B cell (primary cell): Measurements from ENCODE around the gene LCE6A. TPM values are rescaled to one million over a fixed set of nuclear protein-coding genes. Genes with fewer than 3 reads are reported as not detected.

ENCODE experiments used
- ATAC-seq: fragments of 200-7000 bp; cut with Tn5 transposase; one replicate; pipeline ENCODE4 v1.10.0; 2021; ENCODE audit warnings: low read depth, mild to moderate bottlenecking, moderate number of reproducible peaks, moderate library complexity
- CTCF ChIA-PET: fragments of 350-600 bp; sonication (Branson Sonifier 250); formaldehyde crosslinking; loops from one replicate; lab custom pipeline; 2021; ENCODE audit warnings: antibody characterized with exemption, inconsistent platforms; lab: Charles Lee
- POLR2A ChIA-PET: fragments of 350-600 bp; sonication (Branson Sonifier 250); formaldehyde crosslinking; loops from one replicate; lab custom pipeline; 2021; ENCODE audit warnings: antibody characterized with exemption; lab: Charles Lee
- DNase-seq: peaks from one replicate; pipeline ENCODE4 v3.0.0; 2013
- H2AFZ ChIP-seq: 2 replicates; pipeline ENCODE4 v1.6.1; 2012; ENCODE audit warnings: mild to moderate bottlenecking, low read depth, low read length; ENCODE audit not compliant: insufficient read depth, poor library complexity, severe bottlenecking
- H3K27ac ChIP-seq, 2 donors: 1 replicate in 1 of 2; 2 replicates in 1 of 2; pipeline ENCODE4 v1.5.1; 2012 to 2013; ENCODE audit warnings: low read length in 2 of 2, mild to moderate bottlenecking in 2 of 2, moderate library complexity in 1 of 2
- H3K27me3 ChIP-seq, 4 experiments: fragments of 200-600 bp in 1 of 4; sonication (generic) in 1 of 4; replicated peaks in 1 of 4; 1 replicate in 2 of 4; 2 replicates in 2 of 4; pipeline versions ENCODE4 v1.6.1 to v1.7.0; 2013 to 2016; ENCODE audit warnings: low read length in 3 of 4, mild to moderate bottlenecking in 2 of 4, mixed read lengths in 1 of 4, moderate library complexity in 1 of 4; ENCODE audit not compliant: insufficient read depth in 4 of 4, control insufficient read depth in 3 of 4; ENCODE audit errors: control extremely low read depth in 1 of 4
- H3K36me3 ChIP-seq, 2 experiments: replicated peaks in 1 of 2; 1 replicate in 1 of 2; 2 replicates in 1 of 2; pipeline versions ENCODE4 v1.6.1 to v1.7.1; 2013; ENCODE audit warnings: low read length in 1 of 2; ENCODE audit not compliant: insufficient read depth in 2 of 2, control insufficient read depth in 1 of 2; ENCODE audit errors: control extremely low read depth in 1 of 2, extremely low read depth in 1 of 2
- H3K4me1 ChIP-seq, 2 donors: fragments of 200-600 bp in 1 of 2; sonication (generic) in 1 of 2; 1 replicate in 1 of 2; 2 replicates in 1 of 2; pipeline versions ENCODE4 v1.5.1 to v1.6.1; 2013 to 2017; ENCODE audit warnings: low read length in 2 of 2; ENCODE audit not compliant: control insufficient read depth in 2 of 2, insufficient read depth in 2 of 2
- H3K4me2 ChIP-seq: replicated peaks from 2 replicates; pipeline ENCODE3; 2012; ENCODE audit warnings: mild to moderate bottlenecking, low read depth, low read length; ENCODE audit not compliant: poor library complexity, severe bottlenecking
- H3K4me3 ChIP-seq, 5 experiments: fragments of 200-600 bp in 1 of 5; sonication (generic) in 1 of 5; 1 replicate in 3 of 5; 2 replicates in 2 of 5; pipeline versions ENCODE4 v1.5.1 to v1.7.0; 2011 to 2016; ENCODE audit warnings: low read length in 4 of 5, mild to moderate bottlenecking in 4 of 5, low read depth in 2 of 5, control low read depth in 1 of 5, moderate library complexity in 1 of 5; ENCODE audit not compliant: insufficient read depth in 1 of 5; ENCODE audit errors: control extremely low read depth in 1 of 5, extremely low read depth in 1 of 5
- H3K79me2 ChIP-seq: fragments of 200-600 bp; sonication (generic); one replicate; pipeline ENCODE4 v1.6.0; 2016; ENCODE audit warnings: low read length; ENCODE audit not compliant: control insufficient read depth, insufficient read depth
- H3K9ac ChIP-seq: fragments of 200-600 bp; sonication (generic); 2 replicates; pipeline ENCODE4 v1.6.1; 2017; ENCODE audit warnings: mild to moderate bottlenecking, low read length, moderate library complexity
- H3K9me3 ChIP-seq, 3 donors: one replicate each; pipeline versions ENCODE4 v1.6.1 to v1.7.1; 2013; ENCODE audit warnings: low read length in 2 of 3; ENCODE audit not compliant: control insufficient read depth in 2 of 3, insufficient read depth in 1 of 3; ENCODE audit errors: control extremely low read depth in 1 of 3
- H4K20me1 ChIP-seq: 2 replicates; pipeline ENCODE4 v1.6.0; 2012; ENCODE audit warnings: mild to moderate bottlenecking, low read length; ENCODE audit not compliant: insufficient read depth, control insufficient read depth, poor library complexity, severe bottlenecking
- H3K27ac Mint-ChIP-seq: one replicate; pipeline ENCODE4 v1.8.0; 2021; ENCODE audit warnings: mixed read lengths
- H3K27me3 Mint-ChIP-seq: one replicate; pipeline ENCODE4 v1.8.0; 2021; ENCODE audit warnings: mixed read lengths
- H3K4me1 Mint-ChIP-seq: one replicate; pipeline ENCODE4 v1.8.0; 2021; ENCODE audit warnings: mixed read lengths
- H3K4me3 Mint-ChIP-seq: one replicate; pipeline ENCODE4 v1.8.0; 2021; ENCODE audit warnings: mixed read lengths
- H3K9me3 Mint-ChIP-seq: one replicate; pipeline ENCODE4 v1.8.0; 2022; ENCODE audit warnings: mixed read lengths; ENCODE audit not compliant: insufficient read depth
- CTCF ChIP-seq: fragments of 200-600 bp; IDR thresholded peaks from one replicate; pipeline ENCODE4 v1.8.0; 2022; ENCODE audit warnings: antibody characterized with exemption, mild to moderate bottlenecking
- EZH2 ChIP-seq: IDR thresholded peaks from 2 replicates; pipeline ENCODE4 v1.6.1; 2012; ENCODE audit warnings: borderline replicate concordance, low read depth, mild to moderate bottlenecking, moderate library complexity, low read length; ENCODE audit not compliant: insufficient read depth, poor library complexity, severe bottlenecking
- WGBS: methylation state at CpG from one replicate; pipeline ENCODE4 v1.1.5; 2013; ENCODE audit warnings: missing lambda C conversion rate; ENCODE audit not compliant: insufficient coverage; 5-methylcytosine and 5-hydroxymethylcytosine counted together
- intact Hi-C: fragments of 100-400 bp; cut with micrococcal nuclease; formaldehyde crosslinking; loops from one replicate; pipeline ENCODE4 v1.10.0; 2022
- polyA plus RNA-seq: library from polyadenylated mRNA; depleted of rRNA; stranded (reverse); fragments of >200 nt; gene quantifications from 2 replicates; pipeline ENCODE4 v1.2.3, GENCODE V29; 2012
- total RNA-seq, 2 donors: library from RNA; stranded (reverse); fragments of 120-200 nt in 1 of 2; gene quantifications; 1 replicate in 1 of 2; 2 replicates in 1 of 2; pipeline versions ENCODE4 v1.2.3 to v1.2.4, GENCODE V29; 2013 to 2022

LCE6A gene
- total and polyA plus RNA-seq, 2 donors (not counting 1 experiment from before 2014, with no cell fraction given), result not detected

- ChIA-PET CTCF (no interaction called here), POLR2A (no interaction called here)
- no peak for TF ChIP-seq CTCF
- no peak for TF ChIP-seq EZH2
- no peaks in the 10 kb centered on the region for H3K9me3 Mint-ChIP-seq
- no peak within 1 kb of the TSS for H2AFZ ChIP-seq
- H4K20me1 ChIP-seq, result no peaks in the 10 kb centered on the region
- peaks cover 0 to 4% (median 0%) of the 10 kb centered on the region in 3 donors for H3K9me3 ChIP-seq
- H3K4me3 Mint-ChIP-seq, result no peak within 1 kb of the TSS
- WGBS, result 86% methylated on average over 1 of the region's 3 CpGs
- no peak for ATAC-seq
- no peak within 1 kb of the TSS for H3K4me3 ChIP-seq
- H3K79me2 ChIP-seq, result no peaks in the 10 kb centered on the region
- no peak within 1 kb of the TSS for H3K27ac ChIP-seq
- H3K4me2 ChIP-seq, result no peak within 1 kb of the TSS
- no peak within 1 kb of the TSS for H3K27ac Mint-ChIP-seq
- H3K9ac ChIP-seq, result no peak within 1 kb of the TSS
- H3K27me3 Mint-ChIP-seq, result peaks cover 10% of the 10 kb centered on the region
- no peaks in the 10 kb centered on the region for H3K4me1 Mint-ChIP-seq
- H3K4me1 ChIP-seq, result no peaks in the 10 kb centered on the region
- DNase-seq, result no peak
- H3K27me3 ChIP-seq, result no peaks in the 10 kb centered on the region
- intact Hi-C loops, result no loop called here
- H3K36me3 ChIP-seq, result no peaks in the 10 kb centered on the region
These were observed 46.2 kb upstream of the LCE6A start, which contains the start of gene LCE1D for GRCh38 chr1:152796421-152796820. TSS of gene LCE1D (plus strand) at chr1:152796721. CDS start at chr1:152797795, 1,074 bp downstream.

GRCh38 chr1:152801333-152801732 lies 41.3 kb upstream of the LCE6A start:
- DNase-seq, result no peak
- no peak overlapping the region for H3K9ac ChIP-seq
- ChIA-PET POLR2A (no interaction called here), CTCF (no interaction called here)
- intact Hi-C loops, result no loop called here
- no peak for TF ChIP-seq CTCF
- no peak for TF ChIP-seq EZH2
- H3K36me3 ChIP-seq, result no peaks in the 10 kb centered on the region
- no peaks in the 10 kb centered on the region for H4K20me1 ChIP-seq
- no peaks in the 10 kb centered on the region for H3K27me3 ChIP-seq
- Mint-ChIP-seq H3K9me3 (no peaks in the 10 kb centered on the region), H3K27ac (no peak overlapping the region), H3K4me1 (no peaks in the 10 kb centered on the region), H3K4me3 (no peak overlapping the region), H3K27me3 (peaks cover 24% of the 10 kb centered on the region)
- H2AFZ ChIP-seq, result no peak overlapping the region
- H3K4me1 ChIP-seq, result no peaks in the 10 kb centered on the region
- no peak for ATAC-seq
- no peak overlapping the region for H3K27ac ChIP-seq
- H3K79me2 ChIP-seq, result no peaks in the 10 kb centered on the region
- H3K9me3 ChIP-seq, result peaks cover 0 to 4% (median 0%) of the 10 kb centered on the region in 3 donors
- H3K4me3 ChIP-seq, result no peak overlapping the region
- WGBS, result no CpG with 5 or more reads among the region's 1 CpG
- H3K4me2 ChIP-seq, result no peak overlapping the region
